Peyer's patch (tissue), 4 donors: ENCODE results near the gene CHST11. TPM values are rescaled to one million over a fixed set of nuclear protein-coding genes. Genes with fewer than 3 reads are reported as not detected.

Experiments used
- DNase-seq, 3 donors: peaks; one replicate each; pipeline ENCODE4 v3.0.0-alpha.2; 2017 to 2019
- H3K27ac ChIP-seq, 4 donors: fragments of 200-600 bp; sonication (generic); one replicate each; pipeline ENCODE4 v1.5.1; 2016 to 2019
- H3K27me3 ChIP-seq, 2 donors: fragments of 200-600 bp; sonication (generic); one replicate each; pipeline ENCODE4 v1.5.1; 2019
- H3K36me3 ChIP-seq, 3 donors: fragments of 200-600 bp; sonication (generic); one replicate each; pipeline ENCODE4 v1.5.1; 2016 to 2019
- H3K4me1 ChIP-seq, 4 donors: fragments of 200-600 bp; sonication (generic); one replicate each; pipeline ENCODE4 v1.5.1; 2016 to 2019
- H3K4me3 ChIP-seq, 4 donors: fragments of 200-600 bp; sonication (generic); 1 replicate in 3 of 4; 2 replicates in 1 of 4; pipeline ENCODE4 v1.5.1; 2016 to 2019; ENCODE audit warnings: mild to moderate bottlenecking in 1 of 4
- H3K9me3 ChIP-seq, 4 donors: fragments of 200-600 bp; sonication (generic); one replicate each; pipeline ENCODE4 v1.5.1; 2016 to 2019; ENCODE audit warnings: mild to moderate bottlenecking in 1 of 4
- CTCF ChIP-seq, 6 experiments: fragments of 450-650 bp in 4 of 6; fragments of 200-600 bp in 2 of 6; sonication (generic) in 1 of 6; IDR thresholded peaks; one replicate each; pipeline ENCODE4 v1.5.1; 2017 to 2019; ENCODE audit warnings: antibody characterized with exemption in 6 of 6, mild to moderate bottlenecking in 3 of 6, moderate library complexity in 1 of 6
- POLR2A ChIP-seq, 2 donors: fragments of 450-650 bp; IDR thresholded peaks; one replicate each; pipeline ENCODE4 v1.5.1; 2017; ENCODE audit warnings: antibody characterized with exemption in 2 of 2, mild to moderate bottlenecking in 2 of 2, moderate library complexity in 2 of 2
- total RNA-seq, 4 donors: library from RNA; depleted of rRNA; stranded (reverse); fragments of >200 nt; gene quantifications; one replicate each; pipeline ENCODE4 v1.1.0, GENCODE V29; 2016

Gene CHST11
- total RNA-seq, 4 donors from 2014 or later, result 9.9 to 119 (median 15.6) TPM

GRCh38 chr12:104579718-104580495, 123.2 kb downstream of the CHST11 start:
- H3K4me1 ChIP-seq, result peaks cover 0 to 14% (median 9%) of the 10 kb centered on the region in 4 donors
- no peak for TF ChIP-seq POLR2A (IDR thresholded peaks at IDR 0.05)
- no peak for TF ChIP-seq CTCF (IDR thresholded peaks at IDR 0.05)
- no peak for DNase-seq
- H3K9me3 ChIP-seq, result no peaks in the 10 kb centered on the region
- H3K36me3 ChIP-seq, result no peaks in the 10 kb centered on the region
- H3K27ac ChIP-seq, result no peak overlapping the region
- H3K27me3 ChIP-seq, result no peaks in the 10 kb centered on the region
- H3K4me3 ChIP-seq, result no peak overlapping the region

GRCh38 chr12:104581005-104581570, 124.3 kb downstream of the CHST11 start:
- Histone ChIP-seq H3K27ac (peak overlapping the region in 1 of 4 donors; percentile 44), H3K27me3 (no peaks in the 10 kb centered on the region), H3K9me3 (no peaks in the 10 kb centered on the region), H3K4me1 (peaks cover 0 to 14% (median 9%) of the 10 kb centered on the region in 4 donors), H3K36me3 (no peaks in the 10 kb centered on the region), H3K4me3 (no peak overlapping the region)
- no peak for TF ChIP-seq CTCF (IDR thresholded peaks at IDR 0.05)
- no peak for DNase-seq

GRCh38 chr12:104582739-104583138, 126.0 kb downstream of the CHST11 start:
- no peaks in the 10 kb centered on the region for H3K9me3 ChIP-seq
- H3K4me1 ChIP-seq, result peaks cover 0 to 14% (median 9%) of the 10 kb centered on the region in 4 donors
- DNase-seq, result peak in 2 of 3 donors; percentile 77 to 83
- no peak overlapping the region for H3K4me3 ChIP-seq
- peak overlapping the region in 1 of 4 donors; percentile 47 for H3K27ac ChIP-seq
- H3K27me3 ChIP-seq, result no peaks in the 10 kb centered on the region
- TF ChIP-seq POLR2A (IDR thresholded peaks at IDR 0.05), result no peak
- TF ChIP-seq CTCF (IDR thresholded peaks at IDR 0.05), result no peak
- no peaks in the 10 kb centered on the region for H3K36me3 ChIP-seq

- H3K9me3 ChIP-seq, result no peaks in the 10 kb centered on the region
- peak overlapping the region in 1 of 4 donors; percentile 47 for H3K27ac ChIP-seq
- TF ChIP-seq CTCF (IDR thresholded peaks at IDR 0.05), result no peak
- no peak for TF ChIP-seq POLR2A (IDR thresholded peaks at IDR 0.05)
- H3K4me3 ChIP-seq, result no peak overlapping the region
- H3K36me3 ChIP-seq, result no peaks in the 10 kb centered on the region
- peaks cover 0 to 14% (median 9%) of the 10 kb centered on the region in 4 donors for H3K4me1 ChIP-seq
- no peaks in the 10 kb centered on the region for H3K27me3 ChIP-seq
- no peak for DNase-seq
Observed at GRCh38 chr12:104583301-104583700, 126.6 kb downstream of the CHST11 start.

GRCh38 chr12:104585448-104586055, 128.8 kb downstream of the CHST11 start:
- Histone ChIP-seq H3K4me1 (peaks cover 0 to 10% (median 3%) of the 10 kb centered on the region in 4 donors), H3K9me3 (no peaks in the 10 kb centered on the region), H3K4me3 (no peak overlapping the region), H3K27ac (no peak overlapping the region), H3K36me3 (no peaks in the 10 kb centered on the region), H3K27me3 (no peaks in the 10 kb centered on the region)
- TF ChIP-seq POLR2A (IDR thresholded peaks at IDR 0.05), result no peak
- TF ChIP-seq CTCF (IDR thresholded peaks at IDR 0.05), result no peak
- DNase-seq, result peak in 1 of 3 donors; percentile 9
